NCI-H2029 (cell line): ENCODE measurements around the gene ID1.
"Not testable (repeated sequence)": the region's sequence is repeated elsewhere in the genome, so short reads cannot be mapped to it uniquely, and the experiment has no call there.

Experiments
- DNase-seq: peaks from one replicate; lab custom pipeline; 2025; lab: John Stamatoyannopoulos, UW

ID1 gene

GRCh38 chr20:31637660-31638059, 32.6 kb downstream of the ID1 start, which contains the start of gene COX4I2:
Gene COX4I2, plus strand, starts transcription at chr20:31637912. Its CDS starts 1,106 bp downstream, at chr20:31639018.
- no peak for DNase-seq

GRCh38 chr20:31638317-31638716, 33.2 kb downstream of the ID1 start:
- no peak for DNase-seq

GRCh38 chr20:31638816-31639215, 33.7 kb downstream of the ID1 start:
- no peak for DNase-seq

- no peak for DNase-seq
Measured at GRCh38 chr20:31640259-31640658, 35.2 kb downstream of the ID1 start.

- no peak for DNase-seq
Measured at GRCh38 chr20:31641391-31641790, 36.3 kb downstream of the ID1 start.

GRCh38 chr20:31642837-31643236, 37.7 kb downstream of the ID1 start:
- no peak for DNase-seq

- no peak for DNase-seq
Measured at GRCh38 chr20:31643522-31643921, 38.4 kb downstream of the ID1 start.

- DNase-seq: no peak
Measured at GRCh38 chr20:31644701-31645100, 39.6 kb downstream of the ID1 start.

DNA sequence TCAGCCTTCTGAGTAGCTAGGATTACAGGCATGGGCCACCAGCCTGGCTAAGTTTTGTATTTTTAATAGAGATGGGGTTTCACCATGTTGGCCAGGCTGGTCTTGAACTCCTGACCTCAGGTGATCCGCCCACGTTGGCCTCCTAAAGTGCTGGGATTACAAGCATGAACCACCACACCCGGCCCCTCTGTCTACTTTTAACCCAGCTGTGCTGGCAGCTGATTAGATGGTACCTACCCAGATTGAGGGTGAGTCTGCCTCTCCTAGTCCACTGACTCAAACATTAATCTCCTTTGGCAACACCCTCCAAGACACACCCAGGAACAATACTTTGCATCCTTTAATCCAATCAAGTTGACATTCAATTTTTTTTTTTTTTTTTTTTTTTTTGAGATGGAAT, 43.0 kb downstream of the ID1 start:
- DNase-seq: not testable (repeated sequence)

DNA sequence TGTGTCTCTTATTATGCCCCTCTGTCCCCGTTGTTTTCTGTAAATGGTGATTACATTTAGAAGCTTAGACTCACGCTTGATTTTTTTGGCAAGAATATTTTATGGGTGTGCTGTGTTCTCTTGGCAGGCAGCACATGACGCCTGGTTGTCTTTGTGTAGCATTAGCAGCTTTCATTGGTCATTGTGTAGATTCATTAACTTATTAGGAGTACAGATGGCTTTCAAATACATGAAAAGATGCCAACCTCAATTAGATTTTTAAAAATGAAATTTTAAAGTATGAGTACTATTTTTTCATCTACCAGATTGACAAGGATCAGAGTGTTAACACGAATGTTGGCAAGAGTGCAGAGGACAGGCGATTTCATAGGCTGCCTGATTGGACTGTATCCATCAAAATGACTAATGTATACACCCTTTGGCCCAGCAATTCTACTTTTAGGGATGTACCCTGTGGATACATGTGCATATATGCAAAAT, 47.9 kb downstream of the ID1 start:
- DNase-seq: no peak

- DNase-seq: no peak
Measured at GRCh38 chr20:31653561-31653960, 48.5 kb downstream of the ID1 start.

- DNase-seq: no peak
Measured at GRCh38 chr20:31654534-31654933, 49.4 kb downstream of the ID1 start.
